HG02852 (cell line): ENCODE data around the gene NFE2L3.
"Not testable (repeated sequence)": the region's sequence is repeated elsewhere in the genome, so short reads cannot be mapped to it uniquely, and the experiment has no call there.

Experiments
- ATAC-seq: cut with Tn5 transposase; IDR thresholded peaks from one replicate; pipeline ENCODE4 v1.9.1; 2021; ENCODE audit warnings: mild to moderate bottlenecking, moderate library complexity; ENCODE audit not compliant: unreplicated experiment

The NFE2L3 gene, protein sequence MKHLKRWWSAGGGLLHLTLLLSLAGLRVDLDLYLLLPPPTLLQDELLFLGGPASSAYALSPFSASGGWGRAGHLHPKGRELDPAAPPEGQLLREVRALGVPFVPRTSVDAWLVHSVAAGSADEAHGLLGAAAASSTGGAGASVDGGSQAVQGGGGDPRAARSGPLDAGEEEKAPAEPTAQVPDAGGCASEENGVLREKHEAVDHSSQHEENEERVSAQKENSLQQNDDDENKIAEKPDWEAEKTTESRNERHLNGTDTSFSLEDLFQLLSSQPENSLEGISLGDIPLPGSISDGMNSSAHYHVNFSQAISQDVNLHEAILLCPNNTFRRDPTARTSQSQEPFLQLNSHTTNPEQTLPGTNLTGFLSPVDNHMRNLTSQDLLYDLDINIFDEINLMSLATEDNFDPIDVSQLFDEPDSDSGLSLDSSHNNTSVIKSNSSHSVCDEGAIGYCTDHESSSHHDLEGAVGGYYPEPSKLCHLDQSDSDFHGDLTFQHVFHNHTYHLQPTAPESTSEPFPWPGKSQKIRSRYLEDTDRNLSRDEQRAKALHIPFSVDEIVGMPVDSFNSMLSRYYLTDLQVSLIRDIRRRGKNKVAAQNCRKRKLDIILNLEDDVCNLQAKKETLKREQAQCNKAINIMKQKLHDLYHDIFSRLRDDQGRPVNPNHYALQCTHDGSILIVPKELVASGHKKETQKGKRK

DNA sequence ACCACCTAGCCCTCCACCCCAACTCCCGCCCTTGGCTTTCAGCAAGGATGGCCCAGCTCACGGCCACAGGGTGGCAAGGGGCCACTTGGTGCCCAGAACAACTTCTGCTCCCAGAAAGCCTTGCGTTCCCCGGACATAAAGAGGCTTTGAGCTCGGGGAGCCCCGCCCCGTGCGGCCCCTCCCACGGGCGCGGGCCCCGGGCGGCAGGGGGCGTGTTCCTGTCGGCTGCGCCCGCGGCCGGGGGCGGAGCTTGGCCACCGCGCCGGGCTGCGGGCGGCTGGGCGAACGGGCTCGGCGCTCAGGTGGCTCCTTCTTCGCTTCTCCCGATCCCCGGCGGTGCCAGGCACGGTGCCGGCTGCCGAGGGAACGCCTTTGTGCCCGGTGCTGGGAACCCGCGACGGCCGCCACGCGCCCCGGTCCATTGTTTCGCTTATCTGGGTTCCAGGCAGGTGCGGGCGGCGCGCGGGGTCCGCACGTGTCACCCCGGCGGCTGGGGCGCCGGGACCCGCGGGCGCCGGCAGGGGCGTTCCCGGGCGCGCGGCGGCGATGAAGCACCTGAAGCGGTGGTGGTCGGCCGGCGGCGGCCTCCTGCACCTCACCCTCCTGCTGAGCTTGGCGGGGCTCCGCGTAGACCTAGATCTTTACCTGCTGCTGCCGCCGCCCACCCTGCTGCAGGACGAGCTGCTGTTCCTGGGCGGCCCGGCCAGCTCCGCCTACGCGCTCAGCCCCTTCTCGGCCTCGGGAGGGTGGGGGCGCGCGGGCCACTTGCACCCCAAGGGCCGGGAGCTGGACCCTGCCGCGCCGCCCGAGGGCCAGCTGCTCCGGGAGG is at the start of gene NFE2L3:
TSS of gene NFE2L3 (plus strand) at position 246 of the 829 bp plus-strand sequence. CDS start at position 547, 301 bp downstream.
- ATAC-seq: peak; percentile 64

DNA sequence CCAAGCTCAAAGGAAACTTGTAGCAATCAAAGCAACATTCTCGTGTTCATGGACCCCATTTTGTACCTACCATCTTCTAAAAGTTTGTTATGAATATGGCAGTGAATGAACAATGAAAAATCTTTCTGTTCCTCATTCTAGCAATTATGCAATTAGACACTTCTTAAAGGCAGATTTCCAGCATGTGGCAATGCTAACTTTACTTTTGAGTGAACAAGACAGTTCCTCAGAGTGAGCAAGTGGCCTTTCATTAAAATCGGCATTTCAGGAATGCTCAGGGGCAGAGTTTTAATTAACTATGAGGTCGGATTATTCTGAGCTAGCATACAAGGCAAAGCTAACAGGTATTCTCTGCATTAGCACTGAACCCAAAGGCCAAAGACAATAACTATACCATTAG is 48.4 kb upstream of the NFE2L3 start:
- no peak for ATAC-seq

DNA sequence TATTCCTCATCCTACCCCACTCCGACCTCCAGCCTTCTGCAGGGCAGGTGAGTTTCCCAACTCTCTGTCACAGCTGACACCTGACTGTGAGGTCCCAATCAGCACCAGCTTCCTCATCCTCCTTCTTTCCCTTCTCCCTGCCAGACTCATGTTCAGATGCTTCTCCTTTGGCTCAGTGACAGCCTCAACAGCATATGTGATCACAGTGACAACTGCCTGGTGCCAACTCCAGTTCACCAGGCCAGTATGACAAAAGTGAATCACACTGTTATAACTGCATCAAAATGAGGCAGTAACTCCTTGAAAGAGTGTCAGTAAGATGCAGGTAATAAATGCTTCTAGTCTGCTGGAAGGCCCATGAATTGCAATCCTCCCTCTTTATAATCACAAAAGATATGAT is 46.8 kb upstream of the NFE2L3 start:
- ATAC-seq: no peak

DNA sequence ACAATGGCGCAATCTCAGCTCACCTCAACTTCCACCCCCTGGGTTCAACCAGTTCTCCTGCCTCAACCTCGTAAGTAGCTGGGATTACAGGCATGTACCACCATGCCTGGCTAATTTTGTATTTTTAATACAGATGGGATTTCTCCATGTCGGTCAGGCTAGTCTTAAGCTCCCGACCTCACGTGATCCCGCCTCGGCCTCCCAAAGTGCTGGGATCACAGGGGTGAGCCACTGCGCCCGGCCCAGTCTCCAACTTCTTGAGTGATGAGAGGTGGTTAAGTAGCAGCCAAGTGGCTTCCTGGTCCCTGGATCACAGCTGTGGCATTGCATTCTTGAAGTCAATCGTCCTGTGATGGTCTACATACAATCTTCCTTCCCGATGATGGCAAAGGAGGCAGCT is 46.1 kb upstream of the NFE2L3 start:
- no peak for ATAC-seq

DNA sequence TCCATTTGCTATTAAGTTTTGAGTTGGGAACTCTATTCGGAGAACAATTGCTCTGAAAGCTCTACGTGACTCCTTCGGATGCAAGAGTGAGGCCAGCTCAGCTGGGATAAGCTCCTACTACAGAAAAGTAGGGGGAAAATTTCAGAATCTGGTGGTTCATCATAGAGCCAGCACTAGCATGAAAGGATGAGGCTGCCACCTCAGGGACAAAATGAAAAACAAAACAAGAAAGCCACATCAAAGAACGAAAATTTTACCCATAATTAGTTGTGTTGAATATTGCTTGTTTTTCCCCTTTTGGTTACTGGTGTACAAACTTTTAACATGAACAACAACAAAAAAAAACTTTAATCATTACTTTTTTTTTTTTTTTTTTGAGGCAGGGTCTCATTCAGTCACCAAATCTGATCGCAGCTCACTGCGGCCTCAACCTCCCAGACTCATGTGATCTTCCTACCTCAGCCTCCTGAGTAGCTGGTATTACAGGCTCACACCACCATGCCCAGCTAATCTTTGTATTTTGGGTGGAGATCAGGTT is 39.7 kb upstream of the NFE2L3 start:
- ATAC-seq: no peak

DNA sequence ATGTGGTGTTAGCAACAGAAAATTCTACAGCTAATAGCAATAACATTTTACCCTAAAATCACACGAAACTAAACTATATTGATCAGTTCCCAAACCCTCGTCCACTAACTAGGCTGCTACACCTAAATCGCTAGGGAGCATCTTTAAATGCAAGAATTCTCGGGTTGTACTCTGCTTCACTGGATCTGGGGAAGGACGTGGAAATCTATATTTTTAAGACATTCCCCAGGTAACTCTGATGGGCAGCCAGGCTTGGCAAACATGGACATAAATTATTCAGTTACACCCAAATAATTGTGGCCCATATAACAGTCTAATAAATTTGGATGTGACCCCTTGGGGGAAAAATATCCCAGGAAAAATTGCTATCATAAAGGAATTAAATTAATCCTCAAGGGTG is 36.3 kb upstream of the NFE2L3 start:
- ATAC-seq: no peak

DNA sequence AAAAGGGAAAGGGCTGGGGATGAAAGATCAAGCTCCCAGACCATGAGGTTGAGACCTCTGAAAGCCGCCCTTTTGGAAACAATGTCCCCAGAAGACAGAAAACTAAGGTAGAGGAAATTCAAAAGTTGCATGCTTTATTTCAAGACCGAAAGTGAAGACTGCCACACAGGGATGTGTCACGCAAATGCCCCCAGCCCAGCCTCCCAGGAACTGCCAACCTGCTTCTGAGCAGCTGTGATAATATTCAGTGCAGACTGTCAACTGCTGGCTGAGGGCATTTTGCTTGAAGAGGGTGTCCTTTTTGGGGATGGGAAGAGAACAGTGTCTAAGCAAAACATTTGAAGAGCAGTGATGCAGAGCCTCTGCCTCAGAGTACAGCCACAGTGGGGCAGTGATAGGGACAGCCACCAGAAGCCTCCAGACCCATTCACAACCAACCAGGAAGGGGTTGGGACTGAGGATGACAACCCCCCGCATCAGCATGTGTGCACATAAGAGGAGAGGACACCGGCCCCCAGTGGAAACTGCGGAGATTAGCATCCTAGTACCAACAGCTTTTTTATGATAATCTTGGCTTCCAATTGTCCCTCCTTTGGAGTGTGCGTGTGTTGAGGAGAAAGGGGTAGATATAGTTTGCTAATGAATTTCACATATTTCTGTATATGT is 34.7 kb upstream of the NFE2L3 start:
- ATAC-seq: no peak

DNA sequence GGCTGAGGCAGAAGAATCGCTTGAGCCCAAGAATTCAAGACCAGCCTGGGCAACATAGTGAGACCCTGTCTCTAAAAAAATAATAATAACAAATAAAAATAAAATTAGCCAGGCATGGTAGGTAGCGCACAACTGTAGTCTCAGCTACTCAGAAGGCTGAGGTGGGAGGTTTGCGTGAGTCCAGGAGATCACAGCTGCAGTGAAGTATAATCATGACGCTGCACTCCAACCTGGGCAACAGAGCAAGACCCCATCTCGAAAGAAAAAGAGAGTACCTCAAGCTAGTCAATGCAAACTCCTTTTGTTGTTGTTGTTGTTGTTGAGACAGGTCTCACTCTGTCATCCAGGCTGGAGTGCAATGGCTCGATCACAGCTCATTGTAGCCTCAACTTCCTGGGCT is 34.0 kb upstream of the NFE2L3 start:
- no peak for ATAC-seq

DNA sequence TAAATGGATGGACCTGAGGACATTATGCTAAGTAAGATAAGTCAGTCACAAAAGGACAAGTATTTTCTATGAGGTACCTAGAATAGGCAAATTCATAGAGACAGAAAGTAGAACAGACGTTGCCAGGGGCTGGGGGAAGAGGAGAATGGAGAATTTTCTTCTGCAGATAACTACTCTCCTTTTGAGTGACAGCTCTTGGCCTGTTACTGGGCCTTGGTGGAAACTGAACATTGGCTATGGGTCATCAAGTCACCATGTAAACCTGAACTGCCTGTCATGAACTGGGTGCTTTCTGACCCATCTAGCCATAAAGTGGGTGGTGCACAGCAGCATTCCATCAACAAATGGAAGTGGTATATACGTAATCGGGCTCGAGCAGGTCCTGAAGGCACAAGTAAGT is 29.3 kb upstream of the NFE2L3 start:
- no peak for ATAC-seq

DNA sequence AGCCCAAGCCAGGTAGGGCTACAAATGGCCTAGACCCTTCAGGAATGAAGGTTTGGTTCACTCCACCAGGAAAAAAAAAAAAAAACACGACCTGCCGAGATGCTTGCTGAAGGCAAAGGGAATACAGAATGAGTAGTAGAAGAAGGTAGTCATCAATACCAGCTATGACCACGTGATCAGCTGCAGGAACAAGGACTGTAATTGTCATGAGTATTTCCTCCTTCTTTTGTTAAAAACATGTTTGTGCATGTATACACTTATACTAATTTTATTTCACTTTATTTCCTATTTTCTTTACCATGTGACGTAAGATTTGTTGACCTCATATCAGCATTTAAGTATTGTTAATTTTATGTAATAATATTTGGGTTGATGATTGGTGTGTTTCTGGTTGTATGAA is 27.2 kb upstream of the NFE2L3 start:
- not testable (repeated sequence) for ATAC-seq

DNA sequence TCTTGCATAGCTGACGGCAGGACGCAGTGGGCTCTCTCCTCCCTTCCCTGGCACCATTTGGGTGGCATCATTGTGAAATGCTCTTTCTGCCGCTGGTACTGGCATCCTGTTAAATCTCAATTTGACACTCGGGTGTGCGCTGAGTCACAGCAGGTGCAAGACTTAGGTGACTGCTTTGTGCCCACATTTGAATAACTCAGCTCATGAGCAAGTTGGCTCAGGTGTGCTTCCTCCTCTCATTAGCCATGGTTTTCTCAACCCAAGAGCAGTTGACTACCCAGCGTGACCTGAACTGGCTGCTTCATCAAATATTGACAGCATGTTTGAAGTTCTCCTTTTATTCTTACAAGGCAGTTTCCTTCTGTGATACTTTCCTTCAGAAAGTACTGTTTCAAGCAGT is 24.6 kb upstream of the NFE2L3 start:
- no peak for ATAC-seq

DNA sequence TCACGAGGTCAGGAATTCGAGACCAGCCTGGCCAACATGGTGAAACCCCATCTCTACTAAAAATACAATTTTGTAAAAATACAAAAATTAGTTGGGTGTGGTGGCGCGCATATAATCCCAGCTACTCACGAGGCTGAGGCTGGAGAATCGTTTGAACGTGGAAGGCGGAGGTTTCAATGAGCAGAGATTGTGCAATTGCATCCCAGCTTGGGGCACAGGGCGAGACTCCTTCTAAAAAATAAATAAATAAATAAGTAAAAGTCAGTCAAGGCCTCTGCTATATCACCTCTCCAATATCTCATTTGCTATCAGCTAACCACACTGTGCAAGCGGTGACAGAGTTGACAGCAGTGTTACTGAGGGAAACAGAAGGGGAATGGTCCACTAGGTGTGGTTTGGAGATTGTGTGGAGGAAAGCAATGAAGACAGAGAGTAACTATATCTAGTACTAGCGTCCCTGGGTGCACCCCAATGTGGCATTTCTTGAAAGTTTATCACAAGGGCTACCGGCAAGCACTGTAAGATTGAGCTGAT is 20.9 kb upstream of the NFE2L3 start:
- ATAC-seq: no peak

DNA sequence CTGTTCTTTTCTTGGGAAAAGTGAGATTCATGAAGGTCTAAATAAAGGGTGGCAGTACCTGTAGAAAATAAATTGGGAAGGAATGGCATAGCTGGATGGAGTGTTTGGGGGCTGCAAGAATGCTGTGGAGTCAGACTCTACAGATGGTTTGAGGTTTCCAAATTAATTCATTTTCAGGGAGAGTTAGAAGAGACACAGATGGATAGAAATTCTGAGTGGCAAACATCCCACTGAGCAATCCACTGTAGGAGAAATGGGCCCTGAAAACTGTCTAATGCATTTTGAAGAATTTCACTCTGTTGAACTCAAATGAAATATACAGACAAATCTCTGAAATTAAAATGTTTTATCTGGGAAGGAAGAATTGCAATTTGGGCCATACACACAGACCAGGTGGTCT is 16.9 kb upstream of the NFE2L3 start:
- ATAC-seq: no peak

DNA sequence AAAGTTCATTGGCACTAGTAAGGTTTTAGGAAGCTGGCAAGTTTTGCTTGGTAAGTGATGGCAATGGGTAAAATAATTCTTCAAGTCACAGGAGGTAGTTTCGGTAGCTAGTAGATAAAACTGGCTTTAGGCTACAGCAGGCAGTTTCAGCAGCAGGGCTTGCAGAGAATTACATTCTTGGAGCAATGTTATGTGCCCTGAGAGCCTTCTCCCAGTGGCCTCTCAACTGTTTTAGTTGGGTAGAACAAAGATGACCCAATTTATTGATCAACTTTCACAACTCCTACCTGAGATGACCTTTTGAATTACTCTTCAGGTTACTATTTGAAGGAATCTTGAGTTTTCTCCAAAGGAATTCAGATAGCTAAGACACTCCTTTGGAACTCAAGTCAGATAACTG is 16.4 kb upstream of the NFE2L3 start:
- ATAC-seq: no peak

DNA sequence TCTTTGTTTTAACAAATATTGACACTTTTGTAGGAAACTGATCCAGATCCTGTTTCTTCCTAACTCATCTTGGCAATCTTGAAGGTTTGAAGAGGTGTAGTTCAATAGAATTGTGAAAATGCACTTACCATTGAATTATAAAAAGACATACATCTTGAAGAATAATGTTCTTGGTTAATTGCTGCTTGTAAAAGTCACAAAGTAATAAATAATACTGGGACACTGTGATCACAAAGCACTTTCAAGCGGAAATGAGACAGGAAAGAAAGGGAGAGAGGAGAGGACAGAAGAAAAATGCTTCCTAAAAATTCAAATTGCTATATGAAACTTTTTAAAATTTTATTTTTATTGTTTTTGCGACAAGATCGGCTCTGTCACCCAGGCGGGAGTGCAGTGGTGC is 15.2 kb upstream of the NFE2L3 start:
- no peak for ATAC-seq

DNA sequence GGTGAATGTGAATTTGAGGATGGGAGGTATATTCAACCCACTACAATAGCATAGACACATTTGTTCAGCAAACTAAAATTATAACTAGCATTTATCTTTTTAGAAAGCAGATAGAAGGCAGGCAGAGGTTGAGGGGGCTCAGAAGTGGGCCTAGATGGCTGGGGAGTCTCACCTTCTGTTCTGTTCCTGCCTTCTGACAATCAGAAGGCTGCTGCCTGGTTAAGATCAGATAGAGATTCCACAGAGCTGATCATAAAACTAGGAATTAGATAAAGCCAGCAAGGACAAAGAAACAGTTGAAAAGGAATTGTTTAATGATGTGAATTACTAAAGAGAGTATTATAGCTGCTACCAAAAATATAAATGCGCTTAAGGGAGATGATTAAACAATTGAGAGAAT is 11.6 kb upstream of the NFE2L3 start:
- no peak for ATAC-seq

DNA sequence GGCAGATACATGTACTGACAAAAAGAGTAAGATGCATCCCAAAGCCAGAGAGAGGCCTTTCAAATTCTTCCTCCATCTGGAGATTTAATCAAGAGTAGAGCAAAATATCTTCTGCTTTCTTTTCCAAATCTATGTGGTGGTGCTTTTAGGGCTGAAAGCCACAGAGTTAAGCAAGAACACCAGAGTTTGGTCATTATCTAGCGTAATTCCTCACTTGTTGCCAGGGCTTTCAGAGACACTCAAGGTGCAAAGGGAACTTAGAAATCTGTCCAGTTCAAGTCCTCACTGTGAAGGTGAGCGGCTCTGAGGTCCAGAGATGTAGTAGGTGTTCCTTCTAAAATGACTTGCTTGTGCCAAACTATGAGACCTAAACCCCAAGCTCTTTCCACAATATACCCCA is 10.9 kb upstream of the NFE2L3 start:
- ATAC-seq: no peak

DNA sequence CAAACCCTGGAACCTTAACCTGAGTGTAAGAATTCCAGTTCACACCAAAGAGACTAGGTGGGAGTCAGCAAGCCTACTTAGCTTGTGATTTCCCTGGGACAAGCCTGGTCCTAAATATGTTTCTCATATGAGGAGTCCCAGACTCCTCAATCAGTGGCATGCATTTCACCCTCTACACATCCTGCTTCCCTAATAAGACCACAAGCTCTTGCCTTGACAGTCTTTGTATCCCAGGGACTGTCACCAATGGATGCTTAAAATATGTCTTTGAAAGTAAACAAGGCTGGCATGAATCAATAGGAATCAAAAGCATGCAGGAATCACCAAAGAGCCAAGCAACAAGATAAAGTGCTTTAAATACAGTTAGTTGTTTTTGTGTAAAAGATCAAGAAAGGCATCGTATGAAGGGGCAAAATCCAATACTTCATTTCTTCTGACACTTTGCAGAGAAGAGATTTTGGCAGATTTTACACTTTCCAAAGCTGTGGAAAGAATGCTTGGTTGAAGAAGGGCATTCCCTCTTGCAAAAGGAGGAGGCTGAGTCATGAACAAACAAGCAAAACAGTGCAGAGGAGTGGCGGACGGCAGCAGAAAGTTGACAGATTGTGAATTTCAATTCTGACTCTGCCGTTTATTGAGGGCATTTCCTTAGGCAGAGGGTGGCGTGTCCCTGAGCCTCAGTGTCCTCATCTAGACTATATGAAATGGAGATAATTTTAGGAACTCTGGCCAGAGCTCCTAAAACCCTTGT is 8.5 kb upstream of the NFE2L3 start:
- no peak for ATAC-seq

DNA sequence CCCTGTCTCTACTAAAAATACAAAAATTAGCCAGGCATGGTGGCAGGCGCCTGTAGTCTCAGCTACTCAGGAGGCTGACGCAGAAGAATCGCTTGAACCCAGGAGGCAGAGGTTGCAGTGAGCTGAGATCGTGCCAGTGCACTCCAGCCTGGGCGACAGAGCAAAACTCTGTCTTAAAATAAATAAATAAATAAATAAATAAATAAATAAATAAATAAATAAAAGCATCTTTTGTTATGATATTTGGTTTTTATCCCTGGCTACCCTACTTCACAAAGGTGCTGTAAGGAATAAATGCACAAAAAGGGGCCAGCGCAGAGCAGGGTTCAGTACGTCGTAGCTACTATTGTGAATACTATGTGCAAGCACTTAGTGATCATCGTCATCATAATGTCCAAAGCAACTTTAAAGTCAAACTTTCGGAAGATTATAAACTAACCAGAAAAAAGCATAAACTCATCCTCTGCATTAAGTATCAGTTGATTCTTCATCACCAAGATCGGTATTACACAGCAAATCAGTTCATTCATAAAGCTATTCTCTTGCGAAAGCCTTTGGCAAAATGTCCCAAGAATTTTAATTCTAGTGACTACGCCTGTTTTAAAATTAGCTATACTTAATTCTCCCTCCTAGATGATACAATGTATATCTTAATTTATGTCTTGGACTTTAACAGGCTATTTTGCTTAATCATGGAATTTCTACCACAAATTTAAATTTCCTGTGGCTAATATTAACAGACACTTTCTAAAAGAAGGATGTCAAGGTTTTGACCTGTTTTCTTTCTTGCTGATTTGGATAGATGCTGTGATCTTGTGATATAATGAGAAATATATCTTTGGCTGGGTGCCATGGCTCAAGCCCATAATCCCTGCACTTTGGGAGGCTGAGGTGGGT is 7.6 kb upstream of the NFE2L3 start:
- ATAC-seq: no peak
